ENCODE measurements around the gene RNF13.
"Not testable (repeated sequence)": the region's sequence is repeated elsewhere in the genome, so short reads cannot be mapped to it uniquely, and the experiment has no call there.

Gene RNF13

DNA sequence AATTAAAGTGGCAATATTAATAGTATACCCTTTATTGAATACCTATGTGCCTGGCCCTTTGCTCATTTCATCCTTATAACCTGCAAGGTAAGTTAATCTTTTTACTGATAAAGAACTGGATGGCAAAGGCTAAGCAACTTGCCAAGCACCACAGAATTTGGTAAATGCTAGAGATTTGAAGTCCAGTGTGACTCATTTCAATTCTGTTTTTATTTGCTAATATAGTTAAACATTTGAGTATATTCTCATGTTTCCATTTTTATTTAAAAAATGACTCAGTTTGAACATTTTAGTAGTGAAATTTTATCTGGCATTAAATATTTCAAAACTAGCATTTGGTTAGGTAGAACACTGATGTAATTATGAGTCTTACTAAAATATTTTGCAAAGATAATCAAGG lies 146.4 kb downstream of the RNF13 start:
- no peak for DNase-seq

DNA sequence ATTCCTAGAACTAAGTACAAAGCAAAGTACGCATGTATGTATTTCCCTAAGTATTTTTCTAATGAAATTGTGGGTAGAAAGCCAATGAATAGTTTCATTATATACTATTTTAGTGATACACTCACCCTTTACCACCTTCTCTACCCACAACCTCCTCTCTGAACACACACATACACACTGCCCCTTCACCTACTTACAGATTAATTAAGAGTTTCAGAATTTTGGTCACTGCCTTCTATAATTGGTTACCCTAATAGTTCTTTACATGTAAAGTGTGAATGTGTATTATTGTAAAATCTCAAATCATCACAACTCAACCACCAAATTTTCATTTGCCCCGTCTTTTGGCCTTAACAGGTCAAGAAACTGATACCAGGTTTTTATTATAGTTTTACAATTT lies 150.5 kb downstream of the RNF13 start:
- DNase-seq: no peak

DNA sequence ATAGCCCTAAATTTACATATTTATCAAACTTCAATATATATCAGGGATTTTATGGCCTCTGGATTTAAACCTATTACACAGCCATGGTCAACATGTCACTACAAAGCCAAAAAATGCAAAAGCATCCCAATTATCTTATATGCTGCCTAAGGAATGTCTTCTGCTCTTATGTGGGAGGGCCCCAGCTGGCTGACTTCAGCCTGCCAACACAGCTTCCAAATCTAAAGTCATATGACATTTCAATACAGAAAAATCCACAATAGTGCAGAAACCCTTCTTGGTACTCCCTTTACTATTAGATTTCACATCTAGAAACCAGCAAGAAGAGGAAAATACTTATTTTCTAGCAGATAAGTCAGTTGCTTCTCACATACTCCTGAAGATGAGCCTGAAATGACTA lies 151.3 kb downstream of the RNF13 start:
- no peak for DNase-seq

GRCh38 chr3:149965278-149965677 lies 152.3 kb downstream of the RNF13 start:
- peak; percentile 71 for DNase-seq

DNA sequence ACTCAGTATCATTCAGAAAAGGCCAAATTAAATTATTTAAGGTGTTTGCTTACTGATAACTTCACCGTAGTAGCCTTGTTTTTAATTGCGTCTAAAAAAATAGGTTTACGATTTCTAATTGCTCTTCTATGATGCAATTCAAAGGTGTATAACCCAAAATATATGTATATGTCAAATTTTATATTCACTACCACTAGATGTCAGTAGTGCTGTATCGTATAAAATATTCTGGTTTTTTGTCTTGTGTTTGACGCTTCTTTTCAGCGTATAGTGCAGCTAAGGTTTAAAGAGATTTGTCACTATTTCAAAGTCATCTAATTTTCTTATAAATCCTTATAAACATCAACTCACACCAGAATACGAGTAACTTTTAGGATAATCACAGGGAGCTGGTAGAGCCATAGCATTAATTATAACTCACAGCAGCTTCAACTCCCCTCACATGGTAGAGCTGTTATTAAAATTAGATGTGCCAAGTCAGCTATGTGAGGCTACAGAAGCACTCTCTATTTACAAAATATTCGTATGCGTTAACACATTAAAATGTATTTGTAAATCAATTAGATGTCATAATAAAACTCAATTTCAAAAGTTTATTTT lies 154.2 kb downstream of the RNF13 start:
- peak; percentile 43 for DNase-seq

GRCh38 chr3:149968216-149968615 lies 155.2 kb downstream of the RNF13 start:
- DNase-seq: no peak

DNA sequence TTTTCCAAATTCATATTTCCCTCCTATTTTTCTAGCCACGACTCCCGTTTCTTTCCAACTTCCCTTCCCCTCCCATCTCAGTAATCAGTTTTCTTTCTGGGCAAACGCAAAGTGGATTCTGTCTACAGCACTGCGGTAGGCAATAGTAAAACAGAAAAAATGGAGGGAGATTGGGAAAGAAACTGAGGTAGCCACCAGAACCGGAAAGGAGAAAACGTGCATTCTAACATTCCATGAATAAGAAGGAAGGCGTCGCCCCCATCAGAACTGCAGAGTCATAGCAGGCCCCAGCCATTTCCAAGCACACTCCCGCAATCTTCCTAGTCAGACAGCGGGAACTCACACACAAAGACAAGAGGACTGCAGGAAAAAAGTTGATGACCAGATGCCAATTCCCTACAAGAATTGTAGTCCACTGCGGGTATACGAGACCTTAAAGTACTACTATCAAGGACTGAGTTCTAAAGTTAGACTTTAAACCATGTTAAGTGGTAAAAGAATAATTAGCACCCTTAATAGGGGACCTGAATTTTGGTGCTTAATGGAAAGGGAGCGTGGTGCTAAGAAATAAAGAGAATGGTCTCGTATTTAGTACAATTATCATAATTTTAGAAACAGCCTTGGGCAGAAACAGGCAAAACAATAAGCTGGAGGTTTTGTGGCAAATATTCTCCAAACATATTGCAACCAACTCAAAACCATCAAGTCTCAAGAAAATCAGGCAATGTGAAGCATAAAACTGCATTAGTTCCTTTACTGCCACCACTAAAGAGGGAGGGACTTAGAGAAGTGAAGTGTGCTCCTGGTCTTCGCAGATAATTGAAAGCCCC lies 156.3 kb downstream of the RNF13 start:
- DNase-seq: no peak

- peak; percentile 55 for DNase-seq
These were observed 157.1 kb downstream of the RNF13 start for GRCh38 chr3:149969940-149970715.

DNA sequence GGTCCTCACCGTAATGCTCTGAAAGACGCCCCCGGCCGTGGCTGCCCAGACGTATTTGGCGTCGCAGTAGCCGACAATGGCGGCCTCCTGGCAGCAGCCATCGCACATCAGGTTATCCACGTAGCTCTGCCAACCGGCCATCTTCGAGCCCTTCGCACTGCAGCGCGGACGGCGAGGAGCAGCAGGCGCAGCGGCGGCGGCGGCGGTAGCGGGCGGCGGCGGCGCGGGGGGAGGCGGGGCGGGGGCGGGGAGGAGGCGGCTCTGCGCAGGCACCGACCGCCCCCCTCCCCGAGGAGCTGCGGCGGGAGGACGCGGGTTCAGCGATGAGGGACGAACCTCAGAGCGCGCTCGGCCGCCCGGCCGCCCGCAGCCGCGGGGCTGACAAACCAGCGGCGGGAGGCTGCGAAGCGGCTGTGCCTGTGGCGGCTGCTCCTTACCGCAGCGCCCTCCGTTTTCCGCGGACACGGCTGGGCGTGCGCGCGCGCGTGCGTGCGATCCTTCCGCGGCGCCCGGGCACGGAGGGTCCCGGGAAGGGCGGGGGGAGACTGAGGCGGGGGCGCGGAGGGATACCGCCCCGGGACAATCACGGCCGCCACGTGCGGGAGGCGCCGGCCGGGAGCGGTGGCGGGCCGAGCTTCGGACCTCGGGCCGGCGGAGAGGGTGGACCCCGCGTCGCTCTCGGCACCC lies 157.8 kb downstream of the RNF13 start, which contains the start of gene PFN2:
Gene PFN2, minus strand, starts transcription at position 180 of the 687 bp plus-strand sequence. Its CDS starts 39 bp downstream, at position 141.
- peak; percentile 19 for DNase-seq

DNA sequence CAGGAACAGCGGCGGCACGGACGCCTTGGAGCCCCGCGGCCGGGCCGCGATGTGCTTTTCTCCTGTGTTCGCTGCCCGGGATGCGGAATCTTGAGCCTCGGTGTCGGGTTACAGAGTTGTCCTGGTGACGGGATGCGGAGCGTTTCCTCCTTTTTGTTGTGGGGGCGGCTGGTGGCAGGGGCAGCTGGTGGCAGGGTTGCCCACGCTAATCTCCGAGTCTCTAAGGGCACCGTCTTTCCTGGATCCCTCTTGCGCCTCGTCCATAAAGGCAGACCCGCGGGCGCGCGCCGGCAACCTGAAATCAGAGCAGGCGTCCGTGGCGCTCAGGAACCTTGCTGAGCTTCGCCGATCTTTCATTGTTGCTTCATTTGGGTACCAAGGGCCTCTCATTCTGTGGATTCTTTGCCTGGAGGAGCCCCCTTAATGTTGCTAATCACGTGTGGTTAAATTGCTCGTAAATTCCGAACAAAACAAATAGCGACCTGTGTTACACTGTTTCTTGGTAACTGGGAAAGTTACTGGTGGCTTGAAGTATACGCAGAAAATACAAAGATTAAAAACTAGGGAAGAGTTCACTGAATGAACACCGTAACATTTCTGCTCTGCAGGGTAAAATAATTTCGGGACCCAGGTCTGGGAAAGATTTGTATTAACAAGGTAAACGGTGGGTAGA lies 158.5 kb downstream of the RNF13 start:
- DNase-seq: peak; percentile 16

DNA sequence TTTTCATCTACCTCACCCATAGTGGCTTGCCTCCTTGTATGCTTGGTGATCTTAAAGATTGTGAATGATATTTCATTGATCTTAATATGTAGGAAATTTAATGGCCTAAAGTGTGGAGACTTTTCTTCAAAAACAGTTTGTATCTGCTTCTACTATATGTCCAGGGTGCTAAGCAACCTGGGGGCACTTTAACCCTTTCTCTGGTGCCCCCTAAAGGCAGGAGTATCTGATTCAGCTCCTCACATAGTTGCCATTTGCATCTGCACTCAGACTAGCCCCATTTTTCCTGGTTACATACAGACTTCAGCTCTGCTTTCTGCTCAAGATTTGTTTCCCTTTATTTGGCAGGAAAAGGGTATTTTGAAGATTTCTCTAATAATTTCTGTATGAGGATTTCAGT lies 162.9 kb downstream of the RNF13 start:
- DNase-seq: no peak

- no peak for DNase-seq
These were observed 164.4 kb downstream of the RNF13 start for GRCh38 chr3:149977386-149977785.

- DNase-seq: not testable (repeated sequence)
These were observed 169.0 kb downstream of the RNF13 start for GRCh38 chr3:149981979-149982378.

GRCh38 chr3:149983053-149983452 lies 170.0 kb downstream of the RNF13 start:
- not testable (repeated sequence) for DNase-seq

GRCh38 chr3:149983628-149984027 lies 170.6 kb downstream of the RNF13 start:
- DNase-seq: no peak

- no peak for DNase-seq
These were observed 176.3 kb downstream of the RNF13 start for GRCh38 chr3:149989307-149989706.

- DNase-seq: no peak
These were observed 177.5 kb downstream of the RNF13 start for GRCh38 chr3:149990423-149990948.

DNA sequence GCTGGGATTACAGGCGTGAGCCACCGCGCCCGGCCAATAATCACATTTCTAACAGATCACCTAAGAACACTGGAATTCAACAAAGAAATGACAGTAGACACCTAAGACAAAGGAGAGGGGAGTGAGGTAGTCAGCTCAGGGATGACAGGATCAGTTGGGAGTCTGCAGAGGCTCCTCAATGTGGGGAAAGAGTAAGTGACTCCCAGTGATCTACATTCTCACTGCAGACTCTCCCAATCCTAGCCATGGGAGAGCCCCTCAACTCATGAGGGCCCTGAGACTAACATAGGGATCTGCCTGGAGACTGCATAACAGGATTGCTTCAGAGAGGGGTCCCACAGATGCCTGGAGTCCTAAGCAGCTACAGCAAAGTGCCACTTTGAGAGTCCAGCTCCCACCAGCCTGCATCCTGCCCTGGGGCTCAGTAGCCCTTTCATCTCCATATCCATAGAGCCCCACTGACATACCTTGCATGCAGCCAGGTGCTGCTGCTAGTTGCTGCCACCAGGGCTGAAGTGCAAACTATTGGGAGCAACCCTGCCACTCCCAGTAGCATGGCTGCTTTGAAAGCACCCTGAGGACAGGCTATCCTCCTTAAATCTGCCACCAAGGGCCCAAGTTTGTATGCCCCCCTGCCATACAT lies 179.5 kb downstream of the RNF13 start:
- no peak for DNase-seq

DNA sequence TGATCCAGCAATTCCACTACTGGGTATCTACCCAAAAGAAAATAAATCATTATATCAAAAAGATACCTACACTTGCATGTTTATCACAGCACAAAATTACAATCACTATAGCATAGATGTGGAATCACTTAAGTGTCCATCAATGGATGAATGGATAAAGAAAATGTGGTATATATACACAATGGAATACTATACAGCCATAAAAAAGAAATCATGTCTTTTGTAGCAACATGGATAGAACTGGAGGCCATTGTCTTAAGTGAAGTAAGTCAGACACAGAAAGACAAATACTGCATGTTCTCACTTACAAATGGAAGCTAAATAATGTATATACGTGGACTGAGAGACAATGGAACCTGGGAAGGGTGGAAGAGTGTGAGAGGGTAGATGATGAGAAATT lies 185.9 kb downstream of the RNF13 start:
- DNase-seq: no peak

- DNase-seq: no peak
These were observed 186.4 kb downstream of the RNF13 start for GRCh38 chr3:149999421-149999820.

GRCh38 chr3:150000641-150001040 lies 187.6 kb downstream of the RNF13 start:
- DNase-seq: no peak

All from inflammatory macrophage treated with lipopolysaccharide for 4 hours (primary cell).